ENCODE results near the gene RALGAPA1.

The RALGAPA1 gene

GRCh38 chr14:35576260-35576659 is 232.8 kb downstream of the RALGAPA1 start:
- H3K4me3 ChIP-seq (ENCODE audit: insufficient read length, low read depth) = no peak overlapping the region
- DNase-seq (ENCODE audit: low read depth, low spot score) = no peak
- no peaks in the 10 kb centered on the region for H3K36me3 ChIP-seq (ENCODE audit: insufficient read depth, insufficient read length, low read length)
- H3K27me3 ChIP-seq (ENCODE audit: insufficient read depth, insufficient read length) = no peaks in the 10 kb centered on the region
- no peaks in the 10 kb centered on the region for H3K4me1 ChIP-seq (ENCODE audit: insufficient read depth, insufficient read length)
- H3K9me3 ChIP-seq (ENCODE audit: insufficient read depth, low read length) = no peaks in the 10 kb centered on the region
- TF ChIP-seq ZNF274 (IDR thresholded peaks at IDR 0.05; ENCODE audit: low read depth, low read length) (no peak), SUZ12 (IDR thresholded peaks at IDR 0.05; ENCODE audit: extremely low read depth, insufficient read depth, insufficient read length) (no peak), YY1 (IDR thresholded peaks at IDR 0.05; ENCODE audit: insufficient read depth, insufficient read length) (no peak)
- no peak overlapping the region for H3K9ac ChIP-seq (ENCODE audit: insufficient read length, low read depth)

GRCh38 chr14:35573911-35574310 is 235.2 kb downstream of the RALGAPA1 start:
- Histone ChIP-seq H3K9ac (ENCODE audit: insufficient read length, low read depth) (no peak overlapping the region), H3K4me3 (ENCODE audit: insufficient read length, low read depth) (no peak overlapping the region), H3K27me3 (ENCODE audit: insufficient read depth, insufficient read length) (no peaks in the 10 kb centered on the region), H3K36me3 (ENCODE audit: insufficient read depth, insufficient read length, low read length) (no peaks in the 10 kb centered on the region), H3K4me1 (ENCODE audit: insufficient read depth, insufficient read length) (no peaks in the 10 kb centered on the region), H3K9me3 (ENCODE audit: insufficient read depth, low read length) (no peaks in the 10 kb centered on the region)
- no peak for DNase-seq (ENCODE audit: low read depth, low spot score)
- TF ChIP-seq SUZ12 (IDR thresholded peaks at IDR 0.05; ENCODE audit: extremely low read depth, insufficient read depth, insufficient read length) (no peak), YY1 (IDR thresholded peaks at IDR 0.05; ENCODE audit: insufficient read depth, insufficient read length) (no peak), ZNF274 (IDR thresholded peaks at IDR 0.05; ENCODE audit: low read depth, low read length) (no peak)

GRCh38 chr14:35571598-35571997 is 237.5 kb downstream of the RALGAPA1 start:
- H3K36me3 ChIP-seq (ENCODE audit: insufficient read depth, insufficient read length, low read length) = no peaks in the 10 kb centered on the region
- H3K27me3 ChIP-seq (ENCODE audit: insufficient read depth, insufficient read length) = no peaks in the 10 kb centered on the region
- no peak overlapping the region for H3K4me3 ChIP-seq (ENCODE audit: insufficient read length, low read depth)
- TF ChIP-seq YY1 (IDR thresholded peaks at IDR 0.05; ENCODE audit: insufficient read depth, insufficient read length) (no peak), SUZ12 (IDR thresholded peaks at IDR 0.05; ENCODE audit: extremely low read depth, insufficient read depth, insufficient read length) (no peak), ZNF274 (IDR thresholded peaks at IDR 0.05; ENCODE audit: low read depth, low read length) (no peak)
- DNase-seq (ENCODE audit: low read depth, low spot score) = no peak
- no peaks in the 10 kb centered on the region for H3K9me3 ChIP-seq (ENCODE audit: insufficient read depth, low read length)
- no peaks in the 10 kb centered on the region for H3K4me1 ChIP-seq (ENCODE audit: insufficient read depth, insufficient read length)
- no peak overlapping the region for H3K9ac ChIP-seq (ENCODE audit: insufficient read length, low read depth)

GRCh38 chr14:35565871-35566464 is 243.1 kb downstream of the RALGAPA1 start:
- Histone ChIP-seq H3K27me3 (ENCODE audit: insufficient read depth, insufficient read length) (no peaks in the 10 kb centered on the region), H3K4me1 (ENCODE audit: insufficient read depth, insufficient read length) (no peaks in the 10 kb centered on the region), H3K4me3 (ENCODE audit: insufficient read length, low read depth) (no peak overlapping the region), H3K9ac (ENCODE audit: insufficient read length, low read depth) (no peak overlapping the region), H3K9me3 (ENCODE audit: insufficient read depth, low read length) (no peaks in the 10 kb centered on the region), H3K36me3 (ENCODE audit: insufficient read depth, insufficient read length, low read length) (no peaks in the 10 kb centered on the region)
- TF ChIP-seq SUZ12 (IDR thresholded peaks at IDR 0.05; ENCODE audit: extremely low read depth, insufficient read depth, insufficient read length) = no peak
- no peak for TF ChIP-seq YY1 (IDR thresholded peaks at IDR 0.05; ENCODE audit: insufficient read depth, insufficient read length)
- TF ChIP-seq ZNF274 (IDR thresholded peaks at IDR 0.05; ENCODE audit: low read depth, low read length) = no peak
- no peak for DNase-seq (ENCODE audit: low read depth, low spot score)

GRCh38 chr14:35558680-35559079 is 250.4 kb downstream of the RALGAPA1 start:
- peak; percentile 23 for DNase-seq (ENCODE audit: low read depth, low spot score)
- H3K36me3 ChIP-seq (ENCODE audit: insufficient read depth, insufficient read length, low read length) = no peaks in the 10 kb centered on the region
- no peak overlapping the region for H3K9ac ChIP-seq (ENCODE audit: insufficient read length, low read depth)
- no peaks in the 10 kb centered on the region for H3K4me1 ChIP-seq (ENCODE audit: insufficient read depth, insufficient read length)
- H3K4me3 ChIP-seq (ENCODE audit: insufficient read length, low read depth) = no peak overlapping the region
- H3K9me3 ChIP-seq (ENCODE audit: insufficient read depth, low read length) = no peaks in the 10 kb centered on the region
- H3K27me3 ChIP-seq (ENCODE audit: insufficient read depth, insufficient read length) = no peaks in the 10 kb centered on the region
- TF ChIP-seq SUZ12 (IDR thresholded peaks at IDR 0.05; ENCODE audit: extremely low read depth, insufficient read depth, insufficient read length) (no peak), YY1 (IDR thresholded peaks at IDR 0.05; ENCODE audit: insufficient read depth, insufficient read length) (no peak), ZNF274 (IDR thresholded peaks at IDR 0.05; ENCODE audit: low read depth, low read length) (no peak)

- DNase-seq (ENCODE audit: low read depth, low spot score) = no peak
Measured at GRCh38 chr14:35557221-35557747, 251.8 kb downstream of the RALGAPA1 start.

GRCh38 chr14:35556548-35556947 is 252.5 kb downstream of the RALGAPA1 start:
- no peak for DNase-seq (ENCODE audit: low read depth, low spot score)

More at GRCh38 chr14:35557221-35557747, 251.8 kb downstream of the RALGAPA1 start:
- H3K27me3 ChIP-seq (ENCODE audit: insufficient read depth, insufficient read length) = no peaks in the 10 kb centered on the region
- TF ChIP-seq YY1 (IDR thresholded peaks at IDR 0.05; ENCODE audit: insufficient read depth, insufficient read length) = no peak
- no peak for TF ChIP-seq ZNF274 (IDR thresholded peaks at IDR 0.05; ENCODE audit: low read depth, low read length)
- H3K36me3 ChIP-seq (ENCODE audit: insufficient read depth, insufficient read length, low read length) = no peaks in the 10 kb centered on the region
- H3K4me3 ChIP-seq (ENCODE audit: insufficient read length, low read depth) = no peak overlapping the region
- no peaks in the 10 kb centered on the region for H3K9me3 ChIP-seq (ENCODE audit: insufficient read depth, low read length)
- H3K9ac ChIP-seq (ENCODE audit: insufficient read length, low read depth) = no peak overlapping the region
- H3K4me1 ChIP-seq (ENCODE audit: insufficient read depth, insufficient read length) = no peaks in the 10 kb centered on the region

More at GRCh38 chr14:35556548-35556947, 252.5 kb downstream of the RALGAPA1 start:
- Histone ChIP-seq H3K27me3 (ENCODE audit: insufficient read depth, insufficient read length) (no peaks in the 10 kb centered on the region), H3K4me3 (ENCODE audit: insufficient read length, low read depth) (no peak overlapping the region), H3K36me3 (ENCODE audit: insufficient read depth, insufficient read length, low read length) (no peaks in the 10 kb centered on the region), H3K4me1 (ENCODE audit: insufficient read depth, insufficient read length) (no peaks in the 10 kb centered on the region), H3K9me3 (ENCODE audit: insufficient read depth, low read length) (no peaks in the 10 kb centered on the region), H3K9ac (ENCODE audit: insufficient read length, low read depth) (no peak overlapping the region)
- TF ChIP-seq SUZ12 (IDR thresholded peaks at IDR 0.05; ENCODE audit: extremely low read depth, insufficient read depth, insufficient read length) = no peak
- TF ChIP-seq ZNF274 (IDR thresholded peaks at IDR 0.05; ENCODE audit: low read depth, low read length) = no peak
- TF ChIP-seq YY1 (IDR thresholded peaks at IDR 0.05; ENCODE audit: insufficient read depth, insufficient read length) = no peak
